Right renal cortex interstitium (tissue), 3 donors: Measurements from ENCODE around the gene HOXC13. TPM values are rescaled to one million over a fixed set of nuclear protein-coding genes. Genes with fewer than 3 reads are reported as not detected.

ENCODE experiments used
- DNase-seq, 3 donors: peaks; one replicate each; pipeline ENCODE4 v3.0.0-alpha.2; 2013; ENCODE audit warnings: low read depth in 3 of 3, low spot score in 2 of 3
- polyA plus RNA-seq, 3 donors: library from polyadenylated mRNA; unstranded; fragments of 120-200 nt; gene quantifications; one replicate each; pipeline ENCODE4 v1.2.1, GENCODE V29; 2013; ENCODE audit not compliant: insufficient read length in 3 of 3

HOXC13 gene
- polyA plus RNA-seq, 3 donors, result not detected

GRCh38 chr12:53968214-53969127, 29.8 kb downstream of the HOXC13 start:
- no peak for DNase-seq

DNA sequence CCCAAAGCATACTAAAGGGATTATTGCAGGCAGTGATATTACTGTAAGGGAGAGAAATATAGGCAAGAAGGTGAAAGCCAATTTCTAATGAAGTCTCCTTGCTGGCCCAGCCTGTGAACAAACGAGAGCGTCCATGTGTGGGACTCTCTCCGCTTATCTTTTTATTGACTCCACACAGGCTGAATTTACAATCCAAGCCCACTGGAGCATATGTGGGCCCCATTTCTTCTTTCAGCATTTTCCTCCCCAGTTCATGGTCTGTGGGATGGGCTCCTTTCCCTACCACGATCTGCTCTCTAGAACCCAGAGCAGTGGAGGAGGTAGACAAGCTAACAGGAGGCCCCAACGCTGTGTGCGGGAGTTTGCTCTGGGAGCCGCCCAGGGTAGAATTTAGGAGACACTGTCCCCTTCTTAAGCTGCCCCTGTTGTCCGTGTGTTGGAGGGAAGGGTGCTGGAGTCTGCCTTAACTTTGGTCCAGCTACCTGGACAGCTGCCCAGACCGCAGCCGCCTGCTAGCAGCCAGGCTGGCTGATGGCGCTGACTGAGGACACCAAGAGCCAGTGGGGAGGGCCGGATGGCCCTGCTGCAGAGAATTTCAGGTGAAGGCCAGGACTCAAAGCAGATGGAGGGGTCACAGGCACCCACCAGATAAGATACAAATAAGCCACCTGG, 31.1 kb downstream of the HOXC13 start:
- DNase-seq, result no peak

DNA sequence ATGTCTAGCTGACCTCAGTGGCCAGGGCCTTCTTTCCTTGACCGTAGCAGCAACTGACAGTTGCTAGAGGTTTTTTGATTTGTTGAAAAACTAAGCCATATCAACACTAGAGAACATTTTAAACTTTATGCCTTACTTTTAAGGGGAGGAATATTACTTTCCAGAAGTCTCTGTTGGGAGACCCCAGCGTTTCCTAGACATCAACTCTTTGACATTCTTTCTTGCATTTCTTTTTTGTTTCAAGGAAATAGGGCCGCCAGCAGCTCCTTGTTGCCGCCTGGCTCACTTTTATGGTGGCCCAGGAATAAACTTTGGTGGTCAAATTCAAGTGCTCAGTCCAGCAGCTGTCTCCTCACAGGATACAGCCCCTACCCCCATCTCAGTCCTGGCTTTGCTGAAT, 31.8 kb downstream of the HOXC13 start:
- DNase-seq, result no peak

- DNase-seq, result no peak
Measured at GRCh38 chr12:53971129-53971528, 32.5 kb downstream of the HOXC13 start.

- DNase-seq, result no peak
Measured at GRCh38 chr12:53971686-53972085, 33.1 kb downstream of the HOXC13 start.

- no peak for DNase-seq
Measured at GRCh38 chr12:53972152-53972702, 33.6 kb downstream of the HOXC13 start.

- DNase-seq, result no peak
Measured at GRCh38 chr12:53972722-53973235, 34.1 kb downstream of the HOXC13 start, which contains the start of gene HOXC11. TSS of gene HOXC11 (plus strand) at chr12:53973126. CDS start at chr12:53973242, 116 bp downstream.

- DNase-seq, result no peak
Measured at GRCh38 chr12:53973236-53974042, 34.8 kb downstream of the HOXC13 start.

- no peak for DNase-seq
Measured at GRCh38 chr12:53974084-53975063, 35.7 kb downstream of the HOXC13 start, which contains the start of gene HOTAIR. TSS of gene HOTAIR (minus strand) at chr12:53974954.

- no peak for DNase-seq
Measured at GRCh38 chr12:53975064-53975471, 36.4 kb downstream of the HOXC13 start.

DNA sequence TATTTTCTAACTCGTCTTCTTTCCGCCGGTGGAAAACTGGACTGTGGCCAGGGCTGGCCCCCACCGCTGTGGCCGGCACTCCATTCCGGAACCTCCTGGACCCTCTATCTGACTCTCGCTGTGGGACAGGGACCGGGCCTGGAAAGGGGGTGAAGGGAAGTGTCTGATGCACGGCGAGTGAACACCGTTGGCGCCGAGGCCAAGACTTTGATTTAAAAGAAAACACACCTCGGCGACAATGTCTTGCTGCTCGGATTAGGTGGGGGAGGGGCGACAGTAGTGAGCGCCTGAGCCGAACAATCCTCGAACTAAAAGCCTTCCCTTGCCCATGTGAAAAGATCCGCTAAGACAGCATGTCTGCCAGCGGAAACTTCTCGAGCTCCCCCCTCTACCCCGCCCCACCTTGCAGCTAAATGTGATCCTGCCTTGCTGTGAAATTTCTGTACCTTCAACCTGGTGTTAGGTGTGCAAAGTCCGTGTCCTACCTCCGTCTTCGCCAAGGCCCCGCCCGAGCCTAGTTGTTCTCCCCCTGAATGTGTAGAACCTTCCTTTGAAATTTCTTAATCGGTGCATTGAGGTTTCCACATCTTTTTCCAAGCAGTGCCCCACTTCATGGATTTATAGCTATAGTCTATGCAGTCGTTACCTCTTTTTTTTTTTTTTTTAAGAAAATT, 37.0 kb downstream of the HOXC13 start:
- DNase-seq, result no peak

DNA sequence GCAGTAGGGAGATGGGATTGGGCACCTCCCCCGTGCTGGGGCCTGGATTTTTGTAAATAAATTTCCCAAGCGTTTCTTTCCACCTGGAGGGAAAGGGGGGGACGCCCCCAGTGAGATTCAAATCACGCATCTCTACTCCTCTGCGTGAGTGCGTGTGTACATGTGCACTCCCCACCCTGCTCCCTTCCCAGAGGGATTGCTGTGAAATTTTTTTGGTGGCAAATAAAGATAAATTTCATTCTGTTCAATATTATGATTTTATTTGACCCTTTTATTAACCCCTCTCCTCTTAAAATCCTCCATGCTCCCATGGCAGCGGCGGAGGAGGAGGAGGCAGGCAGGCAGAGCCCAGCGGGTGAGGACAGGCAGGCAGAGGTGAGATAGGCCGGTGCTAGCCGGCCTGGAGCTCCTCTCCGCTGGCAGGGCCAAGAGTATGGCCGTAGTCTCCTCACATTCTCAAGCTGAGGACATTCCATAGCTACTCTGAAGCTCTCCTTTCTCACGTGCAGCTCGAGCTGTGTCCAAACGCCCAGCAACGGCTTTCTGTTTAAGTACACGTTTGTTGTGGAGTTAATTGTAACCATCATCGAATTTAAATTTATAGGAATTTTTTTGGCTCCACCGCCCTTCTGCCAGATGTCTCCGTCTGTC, 37.7 kb downstream of the HOXC13 start:
- DNase-seq, result no peak

- DNase-seq, result no peak
Measured at GRCh38 chr12:53976823-53977595, 38.4 kb downstream of the HOXC13 start.

DNA sequence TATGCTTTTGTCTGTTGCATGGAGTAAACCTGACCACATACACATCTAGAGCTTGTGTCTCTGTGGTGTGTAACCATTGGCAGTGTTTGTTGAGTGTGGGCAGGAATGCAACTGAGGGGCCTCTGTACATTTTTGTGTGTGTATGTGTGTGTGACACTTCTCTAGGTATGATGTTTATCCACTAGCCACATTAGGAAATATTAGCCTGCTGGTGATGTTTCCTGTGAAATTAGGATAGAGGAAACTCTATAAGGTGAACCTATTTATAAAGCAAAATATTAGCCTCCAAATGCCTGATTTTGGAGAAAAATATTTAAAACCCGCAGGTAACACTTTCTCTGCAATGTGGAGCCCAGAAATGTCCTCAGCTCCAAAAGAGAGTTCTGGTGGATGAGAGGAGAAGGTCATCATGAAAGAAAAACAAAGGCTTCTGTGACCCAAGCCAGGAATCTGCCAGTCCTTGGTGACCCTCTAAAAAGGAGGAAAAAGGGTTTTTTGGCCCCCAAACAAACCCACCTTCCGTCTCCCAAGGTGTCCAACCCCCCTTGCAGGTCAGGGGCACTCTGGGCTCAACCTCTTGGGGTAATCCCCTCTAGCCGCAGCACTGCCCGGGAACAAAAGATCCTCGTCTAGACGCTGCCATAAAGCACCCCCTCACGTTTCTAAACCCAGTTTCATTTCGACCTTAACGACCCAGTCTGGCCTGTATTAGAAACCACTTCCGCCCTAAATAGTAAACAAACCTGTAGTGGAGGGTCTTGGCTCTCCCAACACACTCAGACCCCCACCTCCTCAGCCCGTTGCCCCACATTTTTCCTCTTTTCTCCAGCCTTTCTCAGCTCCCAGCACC, 39.2 kb downstream of the HOXC13 start:
- no peak for DNase-seq

DNA sequence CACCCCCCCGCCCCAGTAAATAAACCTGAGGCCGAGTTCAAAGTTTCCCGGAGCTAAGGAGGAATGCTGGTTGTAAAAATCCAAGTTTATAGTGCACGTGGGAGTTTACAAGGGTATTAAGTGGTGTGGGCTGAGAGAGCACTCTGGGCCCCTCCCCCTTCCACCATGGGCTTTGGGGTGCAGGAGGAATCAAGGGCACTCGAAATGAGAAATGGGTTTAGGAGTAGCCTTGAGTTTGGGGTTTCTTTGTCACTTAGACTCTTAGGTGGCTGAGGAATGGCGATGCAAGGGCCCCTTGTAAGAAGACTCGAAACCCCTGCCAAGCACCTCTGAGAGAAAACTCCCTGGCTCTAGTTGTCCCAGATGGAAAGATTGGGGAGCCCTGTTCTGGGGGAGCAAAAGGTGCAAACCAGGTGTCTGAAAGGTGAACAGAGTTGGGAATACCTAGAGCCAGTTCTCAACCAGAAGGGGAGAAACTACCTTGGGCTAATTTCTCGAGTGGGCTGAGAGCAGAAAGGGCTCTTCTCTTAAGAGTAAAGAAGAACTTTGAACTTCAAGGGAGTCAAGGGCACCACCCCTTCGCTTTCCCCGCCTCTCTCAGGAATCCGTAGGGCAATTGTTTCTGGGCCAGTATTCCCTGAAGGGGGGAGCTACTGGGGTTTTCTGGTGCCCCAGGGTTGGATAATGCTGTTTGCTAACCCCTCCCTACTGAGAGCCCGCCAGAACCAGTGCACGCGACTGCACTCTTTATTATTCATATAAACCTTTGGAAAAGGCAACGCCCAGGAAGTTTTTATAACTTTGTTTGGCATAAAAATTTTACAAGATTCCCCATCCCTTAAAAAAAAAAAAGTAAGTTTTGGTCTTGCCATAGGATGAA, 40.1 kb downstream of the HOXC13 start:
- DNase-seq, result no peak
